Endothelial cell of umbilical vein (primary cell): ENCODE data around the gene VIPR1. TPM values are rescaled to one million over a fixed set of nuclear protein-coding genes. Genes with fewer than 3 reads are reported as not detected.

Experiments
- BruUV-seq: library from RNA; stranded (reverse); fragments of 400-500 nt; replicated peaks from 2 replicates; lab custom pipeline; 2021; lab: Mats Ljungman, UMichigan
- CTCF ChIA-PET: fragments of 300-600, 350-600 bp; sonication (Branson Sonifier 250); formaldehyde crosslinking; loops from one replicate; lab custom pipeline; 2021; ENCODE audit warnings: antibody characterized with exemption, inconsistent platforms; lab: Charles Lee
- POLR2A ChIA-PET: fragments of 300-600, 350-600 bp; sonication (Branson Sonifier 250); formaldehyde crosslinking; loops from one replicate; lab custom pipeline; 2021; ENCODE audit warnings: antibody characterized with exemption, inconsistent platforms; lab: Charles Lee
- DNase-seq: peaks from one replicate; pipeline ENCODE4 v3.0.0-alpha.2; 2011; ENCODE audit warnings: low read depth, low spot score
- FAIRE-seq: peaks from 2 replicates; lab custom pipeline; 2011; peaks lifted over from hg19 to GRCh38; lab: Jason Lieb, UNC
- H2AFZ ChIP-seq: 2 replicates; pipeline ENCODE4 v1.6.0; 2012; ENCODE audit warnings: low read depth, low read length, control low read depth, inconsistent platforms
- H3K27ac ChIP-seq: 2 replicates; pipeline ENCODE4 v1.5.1; 2011; ENCODE audit warnings: low read depth, mild to moderate bottlenecking, control low read depth, low read length, moderate library complexity; ENCODE audit not compliant: insufficient read depth
- H3K27me3 ChIP-seq, 2 experiments: 2 replicates each; pipeline versions ENCODE4 v1.6.0 to v1.6.1; 2011; ENCODE audit warnings: low read length in 2 of 2, mixed read lengths in 1 of 2; ENCODE audit not compliant: control insufficient read depth in 2 of 2, insufficient read depth in 2 of 2
- H3K36me3 ChIP-seq, 2 experiments: 2 replicates in 1 of 2; 3 replicates in 1 of 2; pipeline ENCODE4 v1.5.1; 2011; ENCODE audit warnings: low read length in 2 of 2, mild to moderate bottlenecking in 1 of 2, moderate library complexity in 1 of 2; ENCODE audit not compliant: control insufficient read depth in 2 of 2, insufficient read depth in 2 of 2; ENCODE audit errors: extremely low read depth in 1 of 2
- H3K4me1 ChIP-seq: 3 replicates; pipeline ENCODE4 v1.5.1; 2011; ENCODE audit warnings: mild to moderate bottlenecking, low read length; ENCODE audit not compliant: control insufficient read depth, insufficient read depth; ENCODE audit errors: extremely low read depth
- H3K4me2 ChIP-seq: 2 replicates; pipeline ENCODE4 v1.6.1; 2011; ENCODE audit warnings: low read length, control low read depth, mixed read lengths; ENCODE audit not compliant: insufficient read depth
- H3K4me3 ChIP-seq, 3 experiments: fragments of 200-600 bp in 1 of 3; sonication (generic), shearing (Covaris generic) in 1 of 3; replicated peaks in 1 of 3; 2 replicates each; pipeline ENCODE4 v1.5.1; 2011 to 2016; ENCODE audit warnings: control low read depth in 3 of 3, low read length in 3 of 3, mild to moderate bottlenecking in 2 of 3, inconsistent platforms in 1 of 3, low read depth in 1 of 3, moderate library complexity in 1 of 3; ENCODE audit not compliant: insufficient read depth in 1 of 3
- H3K79me2 ChIP-seq: 2 replicates; pipeline ENCODE4 v1.6.0; 2012; ENCODE audit warnings: low read length, inconsistent platforms; ENCODE audit not compliant: control insufficient read depth, insufficient read depth
- H3K9ac ChIP-seq: replicated peaks from 2 replicates; pipeline ENCODE3; 2011; ENCODE audit warnings: low read length, control low read depth; ENCODE audit not compliant: insufficient read depth; ENCODE audit errors: extremely low read depth
- H3K9me1 ChIP-seq: replicated peaks from 3 replicates; pipeline ENCODE4 v1.6.0; 2011; ENCODE audit warnings: mild to moderate bottlenecking, low read length; ENCODE audit not compliant: control insufficient read depth, insufficient read depth; ENCODE audit errors: extremely low read depth
- H3K9me3 ChIP-seq: replicated peaks from 2 replicates; pipeline ENCODE4 v1.5.1; 2012; ENCODE audit warnings: low read length, inconsistent platforms; ENCODE audit not compliant: control insufficient read depth, insufficient read depth
- H4K20me1 ChIP-seq: replicated peaks from 2 replicates; pipeline ENCODE3; 2011; ENCODE audit warnings: mild to moderate bottlenecking, low read length; ENCODE audit not compliant: control insufficient read depth, insufficient read depth; ENCODE audit errors: extremely low read depth
- EZH2 ChIP-seq: IDR thresholded peaks from 2 replicates; pipeline ENCODE4 v1.6.1; 2012; ENCODE audit warnings: borderline replicate concordance, low read depth, mild to moderate bottlenecking, moderate library complexity, low read length, inconsistent platforms; ENCODE audit not compliant: severe bottlenecking
- FOS ChIP-seq: IDR thresholded peaks from 2 replicates; pipeline ENCODE4 v1.6.1; 2011; ENCODE audit warnings: mild to moderate bottlenecking, low read length, moderate library complexity, borderline replicate concordance; ENCODE audit not compliant: insufficient read depth
- GATA2 ChIP-seq: IDR thresholded peaks from 2 replicates; pipeline ENCODE4 v1.7.0; 2011; ENCODE audit warnings: low read depth, mild to moderate bottlenecking, moderate library complexity, mixed read lengths, low read length; ENCODE audit not compliant: insufficient read length, insufficient read depth
- JUN ChIP-seq: IDR thresholded peaks from 2 replicates; pipeline ENCODE4 v1.6.1; 2011; ENCODE audit warnings: borderline replicate concordance, low read depth; ENCODE audit not compliant: insufficient read length, insufficient read depth
- MAX ChIP-seq: IDR thresholded peaks from 2 replicates; pipeline ENCODE4 v1.6.1; 2011; ENCODE audit not compliant: insufficient read depth, insufficient read length
- MYC ChIP-seq: IDR thresholded peaks from one replicate; pipeline ENCODE4 v1.6.1; 2011; ENCODE audit warnings: mild to moderate bottlenecking, low read depth, low read length
- POLR2A ChIP-seq: IDR thresholded peaks from 2 replicates; pipeline ENCODE4 v1.6.1; 2012; ENCODE audit warnings: low read depth, mild to moderate bottlenecking, control low read depth, low read length
- POLR2AphosphoS5 ChIP-seq: IDR thresholded peaks from 2 replicates; pipeline ENCODE4 v1.6.1; 2012; ENCODE audit warnings: low read depth, mild to moderate bottlenecking, control low read depth, low read length, moderate library complexity; ENCODE audit not compliant: insufficient read depth
- dilution Hi-C: fragments of 300-500 bp; cut with MboI; formaldehyde crosslinking; loops from one replicate; pipeline ENCODE4 v1.15.0; 2019; ENCODE audit warnings: low sequenced_read_pairs; ENCODE audit not compliant: extremely low pct_ligation_motif_present
- intact Hi-C: fragments of 100-400 bp; cut with micrococcal nuclease; formaldehyde crosslinking; loops from one replicate; pipeline ENCODE4 v1.10.0; 2022
- polyA plus RNA-seq, 4 experiments: library from polyadenylated mRNA; depleted of rRNA in 3 of 4; stranded (reverse) in 3 of 4; unstranded in 1 of 4; fragments of >200 nt; gene quantifications; 2 replicates each; pipeline versions ENCODE4 v1.2.1 to v1.2.3, GENCODE V29; 2011 to 2012; ENCODE audit warnings: missing spikeins in 1 of 4
- total RNA-seq: library from RNA; stranded (reverse); gene quantifications from 2 replicates; pipeline ENCODE4 v1.2.3, GENCODE V29; 2021
- TF ChIP-seq, protein P1 (sequence below), 2 donors: IDR thresholded peaks; 1 replicate in 1 of 2; 2 replicates in 1 of 2; pipeline ENCODE4 v1.5.1; 2011; ENCODE audit warnings: low read length in 2 of 2, mild to moderate bottlenecking in 2 of 2, moderate library complexity in 2 of 2, control low read depth in 1 of 2, inconsistent platforms in 1 of 2, low read depth in 1 of 2; ENCODE audit not compliant: insufficient read depth in 1 of 2; ENCODE audit errors: extremely low read depth in 1 of 2

VIPR1 gene
- total and polyA plus RNA-seq, 2 donors (not counting 3 experiments of a cell fraction or from before 2014, with no cell fraction given): 3.8 to 4.7 TPM

- H3K9ac ChIP-seq: no peak overlapping the region
- TF ChIP-seq POLR2A (no peak), GATA2 (no peak), JUN (no peak), MYC (no peak), EZH2 (no peak), MAX (no peak), FOS (no peak), POLR2AphosphoS5 (no peak)
- TF ChIP-seq, protein P1, sequence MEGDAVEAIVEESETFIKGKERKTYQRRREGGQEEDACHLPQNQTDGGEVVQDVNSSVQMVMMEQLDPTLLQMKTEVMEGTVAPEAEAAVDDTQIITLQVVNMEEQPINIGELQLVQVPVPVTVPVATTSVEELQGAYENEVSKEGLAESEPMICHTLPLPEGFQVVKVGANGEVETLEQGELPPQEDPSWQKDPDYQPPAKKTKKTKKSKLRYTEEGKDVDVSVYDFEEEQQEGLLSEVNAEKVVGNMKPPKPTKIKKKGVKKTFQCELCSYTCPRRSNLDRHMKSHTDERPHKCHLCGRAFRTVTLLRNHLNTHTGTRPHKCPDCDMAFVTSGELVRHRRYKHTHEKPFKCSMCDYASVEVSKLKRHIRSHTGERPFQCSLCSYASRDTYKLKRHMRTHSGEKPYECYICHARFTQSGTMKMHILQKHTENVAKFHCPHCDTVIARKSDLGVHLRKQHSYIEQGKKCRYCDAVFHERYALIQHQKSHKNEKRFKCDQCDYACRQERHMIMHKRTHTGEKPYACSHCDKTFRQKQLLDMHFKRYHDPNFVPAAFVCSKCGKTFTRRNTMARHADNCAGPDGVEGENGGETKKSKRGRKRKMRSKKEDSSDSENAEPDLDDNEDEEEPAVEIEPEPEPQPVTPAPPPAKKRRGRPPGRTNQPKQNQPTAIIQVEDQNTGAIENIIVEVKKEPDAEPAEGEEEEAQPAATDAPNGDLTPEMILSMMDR (IDR thresholded peaks at IDR 0.05; ENCODE audit: extremely low read depth in 1 of 2, insufficient read depth in 1 of 2, low read depth in 1 of 2, low read length in 2 of 2): no peak
- no peaks in the 10 kb centered on the region for H3K79me2 ChIP-seq
- peaks cover 6% of the 10 kb centered on the region for H3K4me1 ChIP-seq
- no peak overlapping the region for H3K4me2 ChIP-seq
- H2AFZ ChIP-seq: no peak overlapping the region
- H3K9me1 ChIP-seq: no peaks in the 10 kb centered on the region
- intact Hi-C loops (loop anchor here (1.0 kb wide), 2 partner anchors 35 to 39 kb away; no protein-coding TSS in a partner anchor), dilution Hi-C loops (no loop called here)
- H3K4me3 ChIP-seq: no peak overlapping the region
- BruUV-seq: no TSS peak
- no peaks in the 10 kb centered on the region for H3K9me3 ChIP-seq
- no peaks in the 10 kb centered on the region for H4K20me1 ChIP-seq
- FAIRE-seq (no peak), DNase-seq (no peak)
- peaks cover 6 to 10% of the 10 kb centered on the region in 2 experiments for H3K27me3 ChIP-seq
- H3K27ac ChIP-seq: no peak overlapping the region
- POLR2A ChIA-PET: interaction anchor here (1.1 to 2.2 kb wide), 2 partner anchors 11 to 28 kb away, joined by 3 to 9 read pairs; no protein-coding TSS in a partner anchor
- no peaks in the 10 kb centered on the region for H3K36me3 ChIP-seq
- CTCF ChIA-PET: interaction anchor here (0.8 to 3.2 kb wide), 16 partner anchors 10 to 271 kb away, joined by 3 to 31 read pairs (median 6); no protein-coding TSS in a partner anchor
Measured at GRCh38 chr3:42500909-42501308, 1.5 kb upstream of the VIPR1 start.
